Mucosa of rectum (tissue), 2 donors: Measurements from ENCODE around the gene BBC3.
A peak's percentile ranks its signal among the peaks of the same experiment; 100 is the strongest.

Experiments
- H3K27ac ChIP-seq, 2 donors: one replicate each; pipeline ENCODE4 v1.7.0; 2013; ENCODE audit warnings: inconsistent platforms in 2 of 2, low read depth in 2 of 2, low read length in 2 of 2
- H3K27me3 ChIP-seq, 2 donors: one replicate each; pipeline ENCODE4 v1.7.0; 2013; ENCODE audit warnings: low read length in 2 of 2; ENCODE audit not compliant: control insufficient read depth in 2 of 2, insufficient read depth in 2 of 2
- H3K36me3 ChIP-seq, 2 donors: one replicate each; pipeline ENCODE4 v1.7.0; 2013; ENCODE audit warnings: low read length in 2 of 2; ENCODE audit not compliant: control insufficient read depth in 2 of 2, insufficient read depth in 2 of 2
- H3K4me1 ChIP-seq, 2 donors: one replicate each; pipeline ENCODE4 v1.7.0; 2013; ENCODE audit warnings: low read length in 2 of 2, mild to moderate bottlenecking in 1 of 2; ENCODE audit not compliant: control insufficient read depth in 2 of 2, insufficient read depth in 2 of 2
- H3K4me3 ChIP-seq, 2 donors: one replicate each; pipeline ENCODE4 v1.7.0; 2013; ENCODE audit warnings: low read length in 2 of 2
- H3K9ac ChIP-seq, 2 donors: one replicate each; pipeline ENCODE4 v1.7.0; 2013; ENCODE audit warnings: low read length in 2 of 2, low read depth in 1 of 2, mild to moderate bottlenecking in 1 of 2
- H3K9me3 ChIP-seq, 2 donors: one replicate each; pipeline ENCODE4 v1.7.0; 2013; ENCODE audit warnings: low read length in 2 of 2; ENCODE audit not compliant: control insufficient read depth in 2 of 2
- donor health status: healthy.
- donor health status: Normal muscosa, but diverticular disease.

The BBC3 gene

GRCh38 chr19:47243364-47243775, 12.4 kb upstream of the BBC3 start:
- Histone ChIP-seq H3K9me3 (no peaks in the 10 kb centered on the region), H3K27me3 (peaks cover 25 to 27% of the 10 kb centered on the region in 2 donors), H3K9ac (no peak overlapping the region), H3K4me3 (peak overlapping the region; percentile 46 to 65), H3K27ac (peak overlapping the region in 1 of 2 donors; percentile 80), H3K4me1 (peaks cover 12 to 33% of the 10 kb centered on the region in 2 donors), H3K36me3 (no peaks in the 10 kb centered on the region)

- no peak overlapping the region for H3K4me3 ChIP-seq
- H3K4me1 ChIP-seq = peaks cover 12 to 33% of the 10 kb centered on the region in 2 donors
- no peak overlapping the region for H3K27ac ChIP-seq
- no peaks in the 10 kb centered on the region for H3K36me3 ChIP-seq
- H3K9ac ChIP-seq = no peak overlapping the region
- peaks cover 25 to 27% of the 10 kb centered on the region in 2 donors for H3K27me3 ChIP-seq
- H3K9me3 ChIP-seq = no peaks in the 10 kb centered on the region
Observed at GRCh38 chr19:47241919-47242577, 11.0 kb upstream of the BBC3 start.

DNA sequence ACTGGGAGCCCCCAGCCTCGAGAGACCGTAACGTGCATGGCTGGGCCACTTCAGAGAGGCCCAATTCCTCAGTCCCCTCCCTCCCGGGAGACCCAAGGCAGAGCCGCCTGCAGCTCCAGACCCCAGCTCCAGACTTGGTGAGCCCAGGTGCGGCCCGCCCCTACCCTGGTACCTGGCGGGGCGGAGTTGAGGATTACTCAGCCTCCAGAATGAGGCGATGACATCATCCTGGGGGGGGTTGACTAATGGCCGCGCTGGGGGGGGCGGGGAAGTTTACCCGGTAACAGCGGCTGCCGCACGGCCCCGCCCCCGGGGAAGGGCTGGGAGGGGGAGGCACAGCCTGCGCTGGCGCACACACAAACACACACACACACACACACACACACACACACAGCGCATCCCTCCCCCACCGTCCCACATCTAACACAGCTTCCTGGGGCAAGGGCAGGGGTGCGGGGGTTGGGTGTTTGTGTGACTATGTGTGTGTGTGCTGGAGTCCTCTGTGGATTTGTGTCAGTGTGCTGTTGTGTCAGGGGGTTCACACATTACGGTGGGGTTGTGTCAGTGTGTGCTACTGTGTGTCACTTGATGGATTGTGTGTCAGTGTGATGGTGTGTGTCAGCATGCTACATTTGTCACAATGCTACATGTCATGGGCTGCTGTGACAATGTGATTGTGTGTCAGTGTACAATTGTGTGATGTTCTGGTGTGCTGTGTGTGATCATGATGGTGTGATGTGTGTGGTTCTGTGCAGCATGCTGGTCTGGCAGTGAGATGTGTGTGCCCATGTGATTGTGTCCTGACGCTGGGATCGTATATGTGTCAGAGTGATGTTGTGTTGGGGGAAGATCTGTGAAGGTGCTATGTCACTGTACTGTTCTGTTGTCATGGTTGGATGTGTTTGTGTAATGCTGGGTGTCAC, 10.3 kb upstream of the BBC3 start:
- peaks cover 12 to 33% of the 10 kb centered on the region in 2 donors for H3K4me1 ChIP-seq
- H3K36me3 ChIP-seq = no peaks in the 10 kb centered on the region
- peaks cover 25 to 27% of the 10 kb centered on the region in 2 donors for H3K27me3 ChIP-seq
- H3K9me3 ChIP-seq = no peaks in the 10 kb centered on the region
- peak overlapping the region in 1 of 2 donors; percentile 24 for H3K9ac ChIP-seq
- H3K4me3 ChIP-seq = no peak overlapping the region
- no peak overlapping the region for H3K27ac ChIP-seq

- no peaks in the 10 kb centered on the region for H3K9me3 ChIP-seq
- no peak overlapping the region for H3K9ac ChIP-seq
- H3K27me3 ChIP-seq = peaks cover 25 to 27% of the 10 kb centered on the region in 2 donors
- no peak overlapping the region for H3K4me3 ChIP-seq
- H3K27ac ChIP-seq = no peak overlapping the region
- H3K4me1 ChIP-seq = peaks cover 12 to 33% of the 10 kb centered on the region in 2 donors
- no peaks in the 10 kb centered on the region for H3K36me3 ChIP-seq
Observed at GRCh38 chr19:47240556-47240955, 9.6 kb upstream of the BBC3 start.

DNA sequence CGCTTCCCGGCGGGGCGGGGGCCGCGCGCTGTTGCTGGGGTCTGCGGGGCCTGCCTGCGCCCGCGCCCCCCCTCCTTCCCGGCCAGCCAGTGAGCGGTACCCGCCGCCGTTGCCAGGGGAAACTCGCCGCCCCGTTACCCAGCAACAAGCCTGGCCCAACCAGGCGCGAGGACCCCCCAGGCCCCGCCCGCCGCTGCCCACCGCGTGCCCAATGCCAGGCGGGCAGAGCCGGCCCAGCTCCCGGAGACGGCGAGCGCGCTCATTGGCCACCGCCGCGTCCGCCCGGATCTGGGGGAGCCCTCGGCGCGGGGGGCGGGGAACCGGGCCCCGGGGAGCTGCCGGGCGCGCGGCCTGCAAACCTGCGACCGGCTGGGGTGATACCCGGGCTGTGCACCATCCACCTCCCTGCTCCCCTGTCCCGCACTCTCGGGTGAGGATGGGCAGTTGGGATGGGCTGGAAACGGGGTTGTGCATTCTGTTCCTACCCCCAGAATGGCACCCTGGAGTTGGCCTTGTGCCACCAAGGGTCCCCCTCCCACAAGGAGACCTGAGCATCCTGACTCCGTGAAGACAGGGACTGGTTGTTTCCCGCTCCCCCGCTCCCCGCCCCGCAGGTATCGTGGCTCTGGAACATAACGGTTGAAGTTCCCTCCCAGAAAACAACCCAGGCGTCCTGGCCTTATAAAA, 8.8 kb upstream of the BBC3 start:
- H3K4me1 ChIP-seq = peaks cover 12 to 33% of the 10 kb centered on the region in 2 donors
- H3K9me3 ChIP-seq = no peaks in the 10 kb centered on the region
- H3K27ac ChIP-seq = no peak overlapping the region
- H3K4me3 ChIP-seq = no peak overlapping the region
- H3K36me3 ChIP-seq = no peaks in the 10 kb centered on the region
- H3K27me3 ChIP-seq = peaks cover 25 to 27% of the 10 kb centered on the region in 2 donors
- no peak overlapping the region for H3K9ac ChIP-seq

DNA sequence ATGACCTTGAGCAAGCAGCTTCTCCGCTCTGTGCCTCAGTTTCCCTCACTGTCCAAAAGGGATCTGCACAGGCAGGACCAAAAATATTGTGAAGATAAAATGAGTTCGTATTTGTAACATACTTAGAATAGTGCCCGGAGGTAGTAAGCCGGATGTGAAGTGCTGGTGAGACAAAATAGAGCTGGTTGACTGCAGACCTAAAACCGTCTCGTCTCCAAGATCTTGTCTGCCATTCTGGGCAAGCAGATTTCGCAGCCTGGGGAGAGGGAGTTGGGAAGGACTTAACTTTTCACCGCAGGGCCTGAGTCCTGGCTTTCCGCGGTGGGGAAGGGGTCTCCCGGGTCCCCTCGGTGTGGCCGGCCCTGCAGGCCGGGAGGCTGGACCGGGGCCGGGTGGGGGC, 8.2 kb upstream of the BBC3 start:
- peaks cover 25 to 27% of the 10 kb centered on the region in 2 donors for H3K27me3 ChIP-seq
- peak overlapping the region in 1 of 2 donors; percentile 2 for H3K4me3 ChIP-seq
- no peak overlapping the region for H3K9ac ChIP-seq
- no peak overlapping the region for H3K27ac ChIP-seq
- H3K4me1 ChIP-seq = peaks cover 12 to 30% of the 10 kb centered on the region in 2 donors
- no peaks in the 10 kb centered on the region for H3K9me3 ChIP-seq
- H3K36me3 ChIP-seq = no peaks in the 10 kb centered on the region

GRCh38 chr19:47236072-47236675, 5.2 kb upstream of the BBC3 start:
- H3K4me1 ChIP-seq = peaks cover 14 to 25% of the 10 kb centered on the region in 2 donors
- peaks cover 15 to 17% of the 10 kb centered on the region in 2 donors for H3K27me3 ChIP-seq
- no peaks in the 10 kb centered on the region for H3K36me3 ChIP-seq
- no peaks in the 10 kb centered on the region for H3K9me3 ChIP-seq
- no peak overlapping the region for H3K27ac ChIP-seq
- no peak overlapping the region for H3K4me3 ChIP-seq
- H3K9ac ChIP-seq = no peak overlapping the region

GRCh38 chr19:47232422-47233211, 1.6 kb upstream of the BBC3 start:
- Histone ChIP-seq H3K36me3 (no peaks in the 10 kb centered on the region), H3K27me3 (no peaks in the 10 kb centered on the region), H3K9me3 (no peaks in the 10 kb centered on the region), H3K4me3 (peak overlapping the region; percentile 58 to 78), H3K27ac (peak overlapping the region; percentile 79 to 82), H3K4me1 (peaks cover 34 to 35% of the 10 kb centered on the region in 2 donors), H3K9ac (peak overlapping the region; percentile 58 to 88)
